Measurements from ENCODE around the gene TSSC4. TPM values are rescaled to one million over a fixed set of nuclear protein-coding genes. Genes with fewer than 3 reads are reported as not detected.

Gene TSSC4
- total and polyA plus RNA-seq, 9 of the 15 experiments (the other 6 are each of a cell fraction or from before 2014, with no cell fraction given), result 0.41 to 54.2 (median 11.0) TPM

GRCh38 chr11:2400069-2400761 lies at the start of gene TSSC4 (continued):
- TF ChIP-seq MEF2A (IDR thresholded peaks at IDR 0.05; ENCODE audit: control insufficient read depth, low read depth, low read length), result no peak
- no peak for TF ChIP-seq MECOM (CRISPR knock-in tag; IDR thresholded peaks at IDR 0.05)
- TF ChIP-seq THAP7 (CRISPR knock-in tag; IDR thresholded peaks at IDR 0.05), result no peak
- no peak for TF ChIP-seq SNRNP70 (optimal IDR thresholded peaks at IDR 0.05; ENCODE audit: low read depth, low read length)
- TF ChIP-seq ERF (CRISPR knock-in tag; IDR thresholded peaks at IDR 0.05), result peak; percentile 58; the same call in 1 of the 2 replicates
- TF ChIP-seq ZNF518B (CRISPR knock-in tag; IDR thresholded peaks at IDR 0.05), result no peak
- TF ChIP-seq CHCHD3 (CRISPR knock-in tag; IDR thresholded peaks at IDR 0.05), result peak; percentile 49; the same call in 1 of the 2 replicates
- TF ChIP-seq HDAC2 (IDR thresholded peaks at IDR 0.05), result no peak
- TF ChIP-seq POLR2B (IDR thresholded peaks at IDR 0.05; ENCODE audit: low read depth, partially characterized antibody), result peak; percentile 90
- TF ChIP-seq ESRRA (IDR thresholded peaks at IDR 0.05; ENCODE audit: borderline replicate concordance, low read depth), result peak; percentile 91
- TF ChIP-seq LARP7 (IDR thresholded peaks at IDR 0.05), result no peak
- TF ChIP-seq CTCF (IDR thresholded peaks at IDR 0.05 in 2 of 3, conservative IDR thresholded peaks at IDR 0.05 in 1 of 3; ENCODE audit: insufficient read depth in 2 of 3, low read depth in 1 of 3, low read length in 3 of 3), result peak; percentile 95 to 99 (median 99)
- TF ChIP-seq ARID2 (IDR thresholded peaks at IDR 0.05), result no peak
- no peak for TF ChIP-seq MIER1 (IDR thresholded peaks at IDR 0.05; ENCODE audit: low read depth)
- peak; percentile 65 for TF ChIP-seq SIN3B (IDR thresholded peaks at IDR 0.05; ENCODE audit: low read depth)
- TF ChIP-seq SIRT6 (IDR thresholded peaks at IDR 0.05; ENCODE audit: low read depth, low read length), result no peak
- no peak for TF ChIP-seq PURB (CRISPR knock-in tag; IDR thresholded peaks at IDR 0.05; ENCODE audit: low read depth)
- peak; percentile 99 for TF ChIP-seq ETV1 (tag; conservative IDR thresholded peaks at IDR 0.05; ENCODE audit: low read depth)
- no peak for TF ChIP-seq SLC30A9 (CRISPR knock-in tag; IDR thresholded peaks at IDR 0.05)
- no peak; the same call in 1 of the 2 replicates for TF ChIP-seq ESRRB (CRISPR knock-in tag; IDR thresholded peaks at IDR 0.05; ENCODE audit: borderline replicate concordance)
- TF ChIP-seq RBM39 (optimal IDR thresholded peaks at IDR 0.05; ENCODE audit: low read depth, low read length), result no peak
- TF ChIP-seq E2F1 (CRISPR knock-in tag; IDR thresholded peaks at IDR 0.05), result no peak
- no peak for TF ChIP-seq ZNF316 (IDR thresholded peaks at IDR 0.05)

Measured in K562 (cell line).